Mesenchymal stem cell (in vitro differentiated cells and primary cell): Measurements from ENCODE around the gene TNNC1.

Source experiments
- DNase-seq: peaks from one replicate; pipeline ENCODE4 v3.0.0-alpha.2; 2013
- H2AFZ ChIP-seq: one replicate; pipeline ENCODE4 v1.6.1; 2013; ENCODE audit warnings: low read depth, mild to moderate bottlenecking, control low read depth, inconsistent platforms, low read length, moderate library complexity
- H2AK5ac ChIP-seq: 2 replicates; pipeline ENCODE4 v1.6.1; 2013; ENCODE audit warnings: low read length, moderate library complexity, mild to moderate bottlenecking, inconsistent platforms; ENCODE audit not compliant: severe bottlenecking
- H2BK120ac ChIP-seq: one replicate; pipeline ENCODE4 v1.6.1; 2013; ENCODE audit warnings: low read depth, mild to moderate bottlenecking, inconsistent platforms, low read length, moderate library complexity
- H2BK12ac ChIP-seq, 2 experiments: one replicate each; pipeline ENCODE4 v1.6.1; 2013; ENCODE audit warnings: inconsistent platforms in 2 of 2, low read length in 2 of 2, mild to moderate bottlenecking in 2 of 2, moderate library complexity in 2 of 2, control low read depth in 1 of 2
- H2BK15ac ChIP-seq: one replicate; pipeline ENCODE4 v1.6.1; 2013; ENCODE audit warnings: mild to moderate bottlenecking, low read depth, inconsistent platforms; ENCODE audit not compliant: poor library complexity, severe bottlenecking
- H2BK5ac ChIP-seq: 2 replicates; pipeline ENCODE4 v1.6.1; 2013; ENCODE audit warnings: low read depth, mild to moderate bottlenecking, low read length, control low read depth, inconsistent platforms; ENCODE audit not compliant: poor library complexity, severe bottlenecking
- H3K14ac ChIP-seq, 2 experiments: one replicate each; pipeline ENCODE4 v1.6.1; 2013; ENCODE audit warnings: inconsistent platforms in 2 of 2, low read length in 2 of 2, control low read depth in 1 of 2, mild to moderate bottlenecking in 1 of 2, moderate library complexity in 1 of 2
- H3K18ac ChIP-seq, 2 experiments: one replicate each; pipeline ENCODE4 v1.6.1; 2013; ENCODE audit warnings: inconsistent platforms in 2 of 2, low read length in 2 of 2, control low read depth in 1 of 2, low read depth in 1 of 2, mild to moderate bottlenecking in 1 of 2
- H3K23ac ChIP-seq, 2 experiments: one replicate each; pipeline ENCODE4 v1.6.1; 2013; ENCODE audit warnings: inconsistent platforms in 2 of 2, low read length in 2 of 2, mild to moderate bottlenecking in 2 of 2, moderate library complexity in 2 of 2, control low read depth in 1 of 2
- H3K27ac ChIP-seq: 2 replicates; pipeline ENCODE4 v1.5.1; 2013; ENCODE audit warnings: mild to moderate bottlenecking, moderate library complexity, low read length, control low read depth, inconsistent platforms; ENCODE audit not compliant: poor library complexity, severe bottlenecking
- H3K27me3 ChIP-seq, 2 experiments: 2 replicates each; pipeline versions ENCODE4 v1.6.1 to v1.7.0; 2013; ENCODE audit warnings: low read length in 2 of 2, mild to moderate bottlenecking in 2 of 2, moderate library complexity in 2 of 2, control low read depth in 1 of 2, inconsistent platforms in 1 of 2; ENCODE audit not compliant: control insufficient read depth in 1 of 2, insufficient read depth in 1 of 2
- H3K36me3 ChIP-seq, 2 experiments: 2 replicates each; pipeline versions ENCODE4 v1.6.1 to v1.7.0; 2013; ENCODE audit warnings: low read length in 2 of 2, control low read depth in 1 of 2, inconsistent platforms in 1 of 2, low read depth in 1 of 2, mild to moderate bottlenecking in 1 of 2; ENCODE audit not compliant: insufficient read depth in 2 of 2, control insufficient read depth in 1 of 2
- H3K4ac ChIP-seq, 2 experiments: one replicate each; pipeline ENCODE4 v1.6.1; 2013; ENCODE audit warnings: inconsistent platforms in 2 of 2, low read length in 2 of 2, mild to moderate bottlenecking in 2 of 2, moderate library complexity in 2 of 2, control low read depth in 1 of 2, low read depth in 1 of 2
- H3K4me1 ChIP-seq: 2 replicates; pipeline ENCODE4 v1.6.1; 2013; ENCODE audit warnings: low read depth, low read length, control low read depth; ENCODE audit not compliant: control insufficient read depth, insufficient read depth
- H3K4me2 ChIP-seq: 2 replicates; pipeline ENCODE4 v1.6.1; 2013; ENCODE audit warnings: low read length, mild to moderate bottlenecking, inconsistent platforms; ENCODE audit not compliant: poor library complexity, severe bottlenecking
- H3K4me3 ChIP-seq, 2 experiments: 2 replicates each; pipeline versions ENCODE4 v1.5.1 to v1.7.0; 2013; ENCODE audit warnings: low read length in 2 of 2, mild to moderate bottlenecking in 2 of 2, control low read depth in 1 of 2, low read depth in 1 of 2; ENCODE audit not compliant: insufficient read depth in 1 of 2
- H3K79me1 ChIP-seq: replicated peaks from 2 replicates; pipeline ENCODE4 v1.6.1; 2013; ENCODE audit warnings: mild to moderate bottlenecking, control low read depth, low read length, inconsistent platforms; ENCODE audit not compliant: poor library complexity, severe bottlenecking
- H3K9ac ChIP-seq: 2 replicates; pipeline ENCODE4 v1.7.0; 2013; ENCODE audit warnings: mild to moderate bottlenecking, low read length, moderate library complexity
- H3K9me3 ChIP-seq: 2 replicates; pipeline ENCODE4 v1.7.0; 2013; ENCODE audit warnings: mild to moderate bottlenecking, low read length; ENCODE audit not compliant: control insufficient read depth
- H4K8ac ChIP-seq: one replicate; pipeline ENCODE4 v1.6.1; 2013; ENCODE audit warnings: inconsistent platforms, mild to moderate bottlenecking, low read length, moderate library complexity
- H4K91ac ChIP-seq: one replicate; pipeline ENCODE4 v1.6.1; 2013; ENCODE audit warnings: mild to moderate bottlenecking, low read length, inconsistent platforms
- WGBS: methylation state at CpG from one replicate; pipeline ENCODE4 v1.1.7; 2013; ENCODE audit warnings: mixed read lengths; 5-methylcytosine and 5-hydroxymethylcytosine counted together

TNNC1 gene

GRCh38 chr3:52479037-52479876, 25.4 kb upstream of the TNNC1 start:
- Histone ChIP-seq H3K14ac (no peak overlapping the region), H3K9ac (no peak overlapping the region), H3K4me2 (no peak overlapping the region), H2BK15ac (no peak overlapping the region), H2BK12ac (no peak overlapping the region), H4K8ac (no peak overlapping the region), H3K27me3 (no peaks in the 10 kb centered on the region), H3K18ac (no peak overlapping the region), H3K9me3 (no peaks in the 10 kb centered on the region), H3K36me3 (peaks cover 86 to 90% of the 10 kb centered on the region in 2 experiments), H3K4me1 (peaks cover 9% of the 10 kb centered on the region), H3K79me1 (peaks cover 50% of the 10 kb centered on the region), H4K91ac (no peak overlapping the region), H3K23ac (no peak overlapping the region), H3K27ac (no peak overlapping the region), H2AFZ (no peak overlapping the region), H2BK120ac (no peak overlapping the region), H2BK5ac (no peak overlapping the region), H3K4me3 (no peak overlapping the region), H2AK5ac (no peak overlapping the region), H3K4ac (no peak overlapping the region)
- DNase-seq = no peak
- WGBS = 95% methylated on average over 7 of the region's 7 CpGs

- H2AFZ ChIP-seq = no peak overlapping the region
- peaks cover 1% of the 10 kb centered on the region for H3K4me1 ChIP-seq
- no peak for DNase-seq
- H3K27ac ChIP-seq = no peak overlapping the region
- no peaks in the 10 kb centered on the region for H3K9me3 ChIP-seq
- H2AK5ac ChIP-seq = no peak overlapping the region
- no peak overlapping the region for H3K4ac ChIP-seq
- no peak overlapping the region for H3K4me3 ChIP-seq
- H2BK12ac ChIP-seq = no peak overlapping the region
- no peak overlapping the region for H2BK5ac ChIP-seq
- H3K4me2 ChIP-seq = no peak overlapping the region
- no peaks in the 10 kb centered on the region for H3K27me3 ChIP-seq
- H2BK15ac ChIP-seq = no peak overlapping the region
- WGBS = 99% methylated on average over 6 of the region's 6 CpGs
- H3K14ac ChIP-seq = no peak overlapping the region
- H3K36me3 ChIP-seq = peaks cover 93 to 95% of the 10 kb centered on the region in 2 experiments
- H3K79me1 ChIP-seq = peaks cover 54% of the 10 kb centered on the region
- no peak overlapping the region for H2BK120ac ChIP-seq
- no peak overlapping the region for H4K91ac ChIP-seq
- H4K8ac ChIP-seq = no peak overlapping the region
- no peak overlapping the region for H3K23ac ChIP-seq
- H3K18ac ChIP-seq = no peak overlapping the region
- H3K9ac ChIP-seq = no peak overlapping the region
Observed at GRCh38 chr3:52477796-52478095, 23.9 kb upstream of the TNNC1 start.

- Histone ChIP-seq H3K4me1 (no peaks in the 10 kb centered on the region), H4K91ac (no peak overlapping the region), H3K18ac (no peak overlapping the region), H3K9ac (no peak overlapping the region), H2BK5ac (no peak overlapping the region), H3K4me2 (no peak overlapping the region), H3K4ac (no peak overlapping the region), H2BK120ac (no peak overlapping the region), H3K36me3 (peaks cover 93 to 95% of the 10 kb centered on the region in 2 experiments), H3K27me3 (no peaks in the 10 kb centered on the region), H3K9me3 (no peaks in the 10 kb centered on the region), H3K23ac (no peak overlapping the region), H2AFZ (no peak overlapping the region), H4K8ac (no peak overlapping the region), H3K27ac (no peak overlapping the region), H3K79me1 (peaks cover 57% of the 10 kb centered on the region), H2BK12ac (no peak overlapping the region), H3K14ac (no peak overlapping the region), H3K4me3 (no peak overlapping the region), H2AK5ac (no peak overlapping the region), H2BK15ac (no peak overlapping the region)
- 96% methylated on average over 16 of the region's 16 CpGs for WGBS
- no peak for DNase-seq
Observed at GRCh38 chr3:52477076-52477795, 23.4 kb upstream of the TNNC1 start.

GRCh38 chr3:52473026-52473425, 19.2 kb upstream of the TNNC1 start:
- DNase-seq = no peak
- no peak overlapping the region for H2AFZ ChIP-seq
- no peak overlapping the region for H3K4ac ChIP-seq
- peaks cover 72 to 77% of the 10 kb centered on the region in 2 experiments for H3K36me3 ChIP-seq
- 95% methylated on average over 4 of the region's 5 CpGs for WGBS
- H3K14ac ChIP-seq = no peak overlapping the region
- no peak overlapping the region for H3K23ac ChIP-seq
- no peak overlapping the region for H3K4me3 ChIP-seq
- no peak overlapping the region for H4K91ac ChIP-seq
- H3K27me3 ChIP-seq = no peaks in the 10 kb centered on the region
- H2BK12ac ChIP-seq = no peak overlapping the region
- H3K4me1 ChIP-seq = peaks cover 2% of the 10 kb centered on the region
- no peak overlapping the region for H2BK120ac ChIP-seq
- no peak overlapping the region for H4K8ac ChIP-seq
- H3K27ac ChIP-seq = no peak overlapping the region
- peaks cover 51% of the 10 kb centered on the region for H3K79me1 ChIP-seq
- no peak overlapping the region for H2BK5ac ChIP-seq
- H3K18ac ChIP-seq = no peak overlapping the region
- H2BK15ac ChIP-seq = no peak overlapping the region
- H2AK5ac ChIP-seq = no peak overlapping the region
- H3K4me2 ChIP-seq = no peak overlapping the region
- H3K9ac ChIP-seq = no peak overlapping the region
- H3K9me3 ChIP-seq = no peaks in the 10 kb centered on the region
